CD8-positive, alpha-beta memory T cell (primary cell): ENCODE results near the gene ZNF784. TPM values are rescaled to one million over a fixed set of nuclear protein-coding genes. Genes with fewer than 3 reads are reported as not detected.
A peak's percentile ranks its signal among the peaks of the same experiment; 100 is the strongest.

Experiments
- CTCF ChIA-PET: fragments of 350-600 bp; sonication (Branson Sonifier 250); formaldehyde crosslinking; loops from one replicate; lab custom pipeline; 2021; ENCODE audit warnings: antibody characterized with exemption; lab: Charles Lee
- POLR2A ChIA-PET: fragments of 350-600 bp; sonication (Branson Sonifier 250); formaldehyde crosslinking; loops from one replicate; lab custom pipeline; 2021; ENCODE audit warnings: antibody characterized with exemption; lab: Charles Lee
- DNase-seq, 5 donors: peaks; one replicate each; pipeline versions ENCODE4 v3.0.0 to v3.0.0-alpha.2; 2020 to 2022; ENCODE audit warnings: mixed read lengths in 1 of 5
- H3K27ac ChIP-seq: one replicate; pipeline ENCODE4 v1.7.0; 2013; ENCODE audit warnings: low read depth, mild to moderate bottlenecking, low read length, moderate library complexity
- H3K27me3 ChIP-seq: 2 replicates; pipeline ENCODE4 v1.7.0; 2013; ENCODE audit warnings: low read length, mild to moderate bottlenecking; ENCODE audit not compliant: insufficient read depth, poor library complexity, severe bottlenecking
- H3K36me3 ChIP-seq: 2 replicates; pipeline ENCODE4 v1.7.0; 2013; ENCODE audit warnings: mild to moderate bottlenecking, low read length, moderate library complexity; ENCODE audit not compliant: insufficient read depth
- H3K4me1 ChIP-seq: 2 replicates; pipeline ENCODE4 v1.7.0; 2013; ENCODE audit warnings: mild to moderate bottlenecking, low read length, moderate library complexity; ENCODE audit not compliant: insufficient read depth
- H3K4me3 ChIP-seq: 2 replicates; pipeline ENCODE4 v1.7.0; 2013; ENCODE audit warnings: mild to moderate bottlenecking, low read length
- H3K9me3 ChIP-seq: 2 replicates; pipeline ENCODE4 v1.7.0; 2013; ENCODE audit warnings: mild to moderate bottlenecking, low read length
- H3K27ac Mint-ChIP-seq, 8 donors: one replicate each; pipeline ENCODE4 v1.8.0; 2020 to 2021; ENCODE audit warnings: mixed read lengths in 8 of 8, mild to moderate bottlenecking in 6 of 8, inconsistent platforms in 3 of 8, moderate library complexity in 3 of 8
- H3K27me3 Mint-ChIP-seq, 2 donors: one replicate each; pipeline ENCODE4 v1.8.0; 2020 to 2021; ENCODE audit warnings: mixed read lengths in 2 of 2, mild to moderate bottlenecking in 1 of 2, moderate library complexity in 1 of 2
- H3K36me3 Mint-ChIP-seq, 3 donors: one replicate each; pipeline ENCODE4 v1.8.0; 2020 to 2021; ENCODE audit warnings: mixed read lengths in 3 of 3, inconsistent platforms in 1 of 3, mild to moderate bottlenecking in 1 of 3
- H3K4me1 Mint-ChIP-seq, 3 donors: one replicate each; pipeline ENCODE4 v1.8.0; 2020 to 2021; ENCODE audit warnings: mixed read lengths in 3 of 3, inconsistent platforms in 1 of 3, mild to moderate bottlenecking in 1 of 3
- H3K4me3 Mint-ChIP-seq, 7 donors: one replicate each; pipeline ENCODE4 v1.8.0; 2020 to 2021; ENCODE audit warnings: mixed read lengths in 7 of 7, mild to moderate bottlenecking in 6 of 7, moderate library complexity in 4 of 7, inconsistent platforms in 2 of 7
- H3K9me3 Mint-ChIP-seq, 5 donors: one replicate each; pipeline ENCODE4 v1.8.0; 2020 to 2022; ENCODE audit warnings: mixed read lengths in 5 of 5, mild to moderate bottlenecking in 3 of 5, moderate library complexity in 2 of 5, inconsistent platforms in 1 of 5
- polyA plus RNA-seq: library from polyadenylated mRNA; unstranded; fragments of 300-500 nt; fragmentation: Illumina TruSeq; gene quantifications from one replicate; pipeline ENCODE4 v1.2.3, GENCODE V29; 2021
- total RNA-seq, 2 experiments: library from RNA; stranded (reverse); gene quantifications; one replicate each; pipeline ENCODE4 v1.2.3, GENCODE V29; 2021

Gene ZNF784
- total and polyA plus RNA-seq, 3 experiments from 2014 or later, result 1.0 to 2.9 (median 2.6) TPM

DNA sequence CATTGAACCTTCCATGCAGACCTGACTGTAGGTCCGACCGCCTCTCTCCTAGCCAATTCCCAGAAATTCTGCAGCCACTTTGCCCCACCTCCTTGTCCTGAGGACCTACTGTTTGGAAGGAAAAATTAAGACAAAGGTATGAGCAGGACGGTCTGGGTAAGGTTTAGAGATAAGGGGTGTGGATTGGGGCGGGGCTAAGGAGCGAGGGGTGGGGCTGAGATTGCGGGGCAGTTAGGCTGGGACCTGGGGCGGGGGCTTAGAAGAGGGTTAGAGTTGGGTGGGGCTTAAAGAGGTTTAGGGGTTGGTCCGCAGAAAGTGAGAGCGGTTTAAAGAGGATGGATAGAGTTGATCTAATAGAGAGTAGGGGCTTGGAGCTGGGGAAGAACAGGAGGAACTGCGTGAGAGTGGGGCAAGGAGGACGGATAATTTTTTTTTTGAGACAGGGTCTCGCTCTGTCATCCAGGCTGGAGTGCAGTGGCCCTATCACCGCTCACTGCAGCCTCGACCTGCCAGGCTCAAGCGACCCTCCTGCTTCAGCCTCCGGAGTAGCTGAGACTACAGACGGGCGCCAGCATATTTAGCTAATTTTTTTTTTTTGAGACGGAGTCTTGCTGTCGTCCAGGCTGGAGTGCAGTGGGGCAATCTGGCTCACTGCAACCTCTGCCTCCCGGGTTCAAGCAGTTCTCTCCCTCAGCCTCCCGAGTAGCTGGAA, 20.6 kb downstream of the ZNF784 start:
- peak overlapping the region in 6 of 8 donors; percentile 26 to 94 (median 54) for H3K27ac Mint-ChIP-seq
- Histone ChIP-seq H3K36me3 (no peaks in the 10 kb centered on the region), H3K27ac (peak overlapping the region; percentile 80), H3K27me3 (no peaks in the 10 kb centered on the region), H3K9me3 (no peaks in the 10 kb centered on the region), H3K4me1 (peaks cover 36% of the 10 kb centered on the region), H3K4me3 (no peak overlapping the region)
- H3K4me3 Mint-ChIP-seq, result peak overlapping the region; percentile 14 to 90 (median 38)
- no peaks in the 10 kb centered on the region for H3K9me3 Mint-ChIP-seq
- peaks cover 41 to 61% (median 56%) of the 10 kb centered on the region in 3 donors for H3K4me1 Mint-ChIP-seq
- H3K36me3 Mint-ChIP-seq, result peaks cover 0 to 40% (median 4%) of the 10 kb centered on the region in 3 donors
- DNase-seq, result no peak
- ChIA-PET POLR2A (interaction anchor here (1.5 kb wide), 1 partner anchor 36 kb away, joined by 4 read pairs; no protein-coding TSS in a partner anchor), CTCF (interaction anchor here (1.2 kb wide), 1 partner anchor 21 kb away, joined by 3 read pairs; the partner anchor contains the start of gene ZNF784)
- H3K27me3 Mint-ChIP-seq, result no peaks in the 10 kb centered on the region

GRCh38 chr19:55603115-55603514, 21.3 kb downstream of the ZNF784 start:
- Mint-ChIP-seq H3K4me1 (peaks cover 42 to 59% (median 55%) of the 10 kb centered on the region in 3 donors), H3K9me3 (no peaks in the 10 kb centered on the region), H3K27me3 (no peaks in the 10 kb centered on the region), H3K27ac (peak overlapping the region in 2 of 8 donors; percentile 47 to 57), H3K36me3 (peaks cover 0 to 39% (median 4%) of the 10 kb centered on the region in 3 donors), H3K4me3 (peak overlapping the region in 4 of 7 donors; percentile 14 to 39 (median 25))
- CTCF ChIA-PET, result no interaction called here
- Histone ChIP-seq H3K27ac (no peak overlapping the region), H3K27me3 (no peaks in the 10 kb centered on the region), H3K36me3 (no peaks in the 10 kb centered on the region), H3K4me3 (no peak overlapping the region), H3K4me1 (peaks cover 42% of the 10 kb centered on the region), H3K9me3 (no peaks in the 10 kb centered on the region)
- DNase-seq, result no peak
- POLR2A ChIA-PET, result no interaction called here

- Histone ChIP-seq H3K36me3 (no peaks in the 10 kb centered on the region), H3K4me1 (peaks cover 38% of the 10 kb centered on the region), H3K27ac (no peak overlapping the region), H3K4me3 (no peak overlapping the region), H3K9me3 (no peaks in the 10 kb centered on the region), H3K27me3 (no peaks in the 10 kb centered on the region)
- no peaks in the 10 kb centered on the region for H3K9me3 Mint-ChIP-seq
- H3K4me3 Mint-ChIP-seq, result peak overlapping the region in 1 of 7 donors; percentile 91
- POLR2A ChIA-PET, result interaction anchor here (0.5 to 0.7 kb wide), 2 partner anchors 40 to 98 kb away, joined by 3 to 4 read pairs; no protein-coding TSS in a partner anchor
- CTCF ChIA-PET, result interaction anchor here (3.9 kb wide), 1 partner anchor 23 kb away, joined by 15 read pairs; the partner anchor contains the start of gene ZNF784
- DNase-seq, result no peak
- peaks cover 34 to 52% (median 48%) of the 10 kb centered on the region in 3 donors for H3K4me1 Mint-ChIP-seq
- no peak overlapping the region for H3K27ac Mint-ChIP-seq
- no peaks in the 10 kb centered on the region for H3K27me3 Mint-ChIP-seq
- peaks cover 0 to 33% (median 0%) of the 10 kb centered on the region in 3 donors for H3K36me3 Mint-ChIP-seq
These were observed 22.0 kb downstream of the ZNF784 start for GRCh38 chr19:55602104-55603001.

GRCh38 chr19:55601084-55601483, 23.3 kb downstream of the ZNF784 start:
- peaks cover 0 to 34% (median 5%) of the 10 kb centered on the region in 3 donors for H3K36me3 Mint-ChIP-seq
- Histone ChIP-seq H3K27me3 (no peaks in the 10 kb centered on the region), H3K36me3 (peaks cover 2% of the 10 kb centered on the region), H3K9me3 (no peaks in the 10 kb centered on the region), H3K4me3 (peak overlapping the region; percentile 35), H3K27ac (peak overlapping the region; percentile 91), H3K4me1 (peaks cover 26% of the 10 kb centered on the region)
- H3K4me3 Mint-ChIP-seq, result peak overlapping the region; percentile 73 to 91 (median 88)
- H3K9me3 Mint-ChIP-seq, result no peaks in the 10 kb centered on the region
- POLR2A ChIA-PET, result interaction anchor here (2.5 kb wide), 1 partner anchor 347 kb away, joined by 7 read pairs; no protein-coding TSS in a partner anchor
- peak overlapping the region; percentile 66 to 95 (median 82) for H3K27ac Mint-ChIP-seq
- no peak for DNase-seq
- CTCF ChIA-PET, result interaction anchor here (3.9 kb wide), 1 partner anchor 25 kb away, joined by 15 read pairs; the partner anchor contains the start of gene ZNF784
- no peaks in the 10 kb centered on the region for H3K27me3 Mint-ChIP-seq
- H3K4me1 Mint-ChIP-seq, result peaks cover 23 to 39% (median 35%) of the 10 kb centered on the region in 3 donors

- H3K4me3 ChIP-seq, result peak overlapping the region; percentile 35
- Mint-ChIP-seq H3K27ac (peak overlapping the region; percentile 66 to 95 (median 82)), H3K27me3 (peaks cover 0 to 1% of the 10 kb centered on the region in 2 donors), H3K9me3 (no peaks in the 10 kb centered on the region), H3K36me3 (peaks cover 2 to 35% (median 5%) of the 10 kb centered on the region in 3 donors), H3K4me3 (peak overlapping the region; percentile 73 to 91 (median 88)), H3K4me1 (peaks cover 19 to 36% (median 32%) of the 10 kb centered on the region in 3 donors)
- POLR2A ChIA-PET, result interaction anchor here (1.2 to 2.5 kb wide), 3 partner anchors 32 to 346 kb away, joined by 3 to 10 read pairs (median 7); partner anchors contain the start of gene ZNF628
- CTCF ChIA-PET, result interaction anchor here (1.0 to 3.9 kb wide), 2 partner anchors 25 to 133 kb away, joined by 3 to 15 read pairs; partner anchors contain the start of gene ZNF784
- H3K27ac ChIP-seq, result peak overlapping the region; percentile 91
- H3K9me3 ChIP-seq, result no peaks in the 10 kb centered on the region
- H3K36me3 ChIP-seq, result peaks cover 6% of the 10 kb centered on the region
- peaks cover 23% of the 10 kb centered on the region for H3K4me1 ChIP-seq
- H3K27me3 ChIP-seq, result no peaks in the 10 kb centered on the region
- no peak for DNase-seq
These were observed 23.7 kb downstream of the ZNF784 start for GRCh38 chr19:55600662-55601028.

GRCh38 chr19:55599842-55600661, 24.3 kb downstream of the ZNF784 start, which contains the start of gene ZNF524:
Gene ZNF524 (plus strand): TSS chr19:55600288. CDS start chr19:55602113, 1,825 bp downstream.
- Histone ChIP-seq H3K4me3 (peak within 1 kb of the TSS; percentile 99), H3K27me3 (no peaks in the 10 kb centered on the region), H3K4me1 (peaks cover 23% of the 10 kb centered on the region), H3K36me3 (peaks cover 12% of the 10 kb centered on the region), H3K27ac (peak within 1 kb of the TSS; percentile 91), H3K9me3 (no peaks in the 10 kb centered on the region)
- peaks cover 21 to 35% (median 32%) of the 10 kb centered on the region in 3 donors for H3K4me1 Mint-ChIP-seq
- H3K4me3 Mint-ChIP-seq, result peak within 1 kb of the TSS; percentile 95 to 100 (median 98)
- peak; percentile 74 to 94 (median 90) for DNase-seq
- H3K36me3 Mint-ChIP-seq, result peaks cover 8 to 41% (median 10%) of the 10 kb centered on the region in 3 donors
- H3K9me3 Mint-ChIP-seq, result no peaks in the 10 kb centered on the region
- H3K27ac Mint-ChIP-seq, result peak within 1 kb of the TSS; percentile 92 to 100 (median 98)
- H3K27me3 Mint-ChIP-seq, result peaks cover 0 to 1% of the 10 kb centered on the region in 2 donors
- ChIA-PET CTCF (interaction anchor here (1.0 to 3.9 kb wide), 4 partner anchors 19 to 133 kb away, joined by 3 to 15 read pairs (median 4); partner anchors contain the start of gene ZNF784), POLR2A (interaction anchor here (0.8 to 2.5 kb wide), 18 partner anchors 16 to 1137 kb away, joined by 3 to 34 read pairs (median 5); partner anchors contain the start of genes ISOC2, KMT5C, PPP6R1 and U2AF2)
